HG03342 (cell line): ENCODE measurements around the gene TARDBP.
"Not testable (repeated sequence)": the region's sequence is repeated elsewhere in the genome, so short reads cannot be mapped to it uniquely, and the experiment has no call there.

Source experiments
- ATAC-seq: cut with Tn5 transposase; IDR thresholded peaks from one replicate; pipeline ENCODE4 v1.9.1; 2021; ENCODE audit warnings: mild to moderate bottlenecking, moderate library complexity; ENCODE audit not compliant: unreplicated experiment

TARDBP gene

DNA sequence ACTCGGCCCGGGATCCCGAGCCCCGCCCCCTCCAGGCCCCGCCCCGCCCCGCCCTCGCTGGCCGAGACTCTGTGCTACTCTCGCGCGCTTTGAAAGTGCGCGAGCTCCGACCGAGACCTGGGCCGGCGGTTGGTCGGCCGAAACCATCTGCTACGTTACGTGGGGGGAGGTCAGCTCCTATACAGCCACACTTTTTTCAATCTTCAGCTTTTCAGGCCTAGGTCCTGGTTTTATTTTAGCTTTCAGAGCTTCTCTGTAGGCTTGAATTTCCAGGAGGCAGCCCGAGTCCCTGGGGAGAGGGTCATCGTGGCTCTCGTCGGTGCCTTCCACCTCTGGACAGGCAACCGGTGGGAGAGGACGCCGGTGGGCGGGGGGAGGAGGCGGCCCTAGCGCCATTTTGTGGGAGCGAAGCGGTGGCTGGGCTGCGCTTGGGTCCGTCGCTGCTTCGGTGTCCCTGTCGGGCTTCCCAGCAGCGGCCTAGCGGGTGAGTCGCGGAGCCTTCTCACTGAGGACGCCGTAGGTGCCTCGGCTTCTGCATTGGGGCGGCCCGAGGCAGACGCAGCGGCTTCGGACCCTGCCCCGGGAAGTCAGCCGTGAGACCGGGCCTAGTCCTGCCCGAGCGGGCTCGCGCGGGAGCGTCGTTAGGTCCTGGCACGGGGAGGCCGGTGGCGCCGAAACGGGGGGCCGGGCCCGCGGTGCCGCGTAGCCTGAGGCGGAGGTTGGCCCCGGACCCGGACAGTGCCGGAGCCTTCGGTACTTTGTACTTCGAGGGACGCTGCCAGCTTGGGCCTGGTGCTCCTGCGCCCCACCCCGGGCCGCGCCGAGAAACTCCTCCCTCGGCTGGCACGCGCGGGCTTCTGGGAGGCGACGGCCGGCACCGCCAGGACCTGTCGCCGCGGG, at the start of gene TARDBP:
Gene TARDBP (plus strand): TSS at position 395 of the 900 bp plus-strand sequence. CDS start 1,074 bp downstream, outside the sequence.
- peak; percentile 76 for ATAC-seq

DNA sequence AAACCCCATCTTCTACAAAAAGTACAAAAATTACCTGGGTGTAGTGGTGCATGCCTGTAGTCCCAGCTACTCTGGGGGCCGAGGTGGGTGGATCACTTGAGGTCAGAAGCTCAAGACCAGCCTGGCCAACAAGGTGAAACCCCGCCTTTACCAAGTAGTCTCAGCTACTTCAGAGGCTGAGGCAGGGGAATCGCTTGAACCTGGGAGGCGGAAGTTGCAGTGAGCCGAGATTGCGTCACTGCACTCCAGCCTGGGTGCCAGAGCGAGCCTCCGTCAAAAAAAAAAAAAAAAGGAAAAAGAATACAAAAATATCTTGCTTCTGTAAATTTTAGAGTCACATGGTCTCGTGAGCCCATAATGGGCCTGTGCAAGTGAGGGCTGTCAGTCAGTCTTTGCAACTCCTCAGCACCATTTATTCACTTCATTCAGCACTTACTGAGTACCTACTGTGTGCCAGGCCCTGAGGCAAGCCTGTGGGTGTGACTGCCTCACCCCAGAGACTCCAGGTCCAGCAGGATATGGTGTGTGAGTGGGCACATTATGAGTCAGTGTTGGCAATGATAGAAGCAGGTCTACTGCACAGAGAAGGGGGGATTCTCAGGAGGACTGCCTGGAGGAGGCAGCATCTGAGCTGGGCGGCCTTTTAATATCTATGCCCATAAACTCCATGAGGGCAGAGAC, 46.8 kb upstream of the TARDBP start:
- no peak for ATAC-seq

DNA sequence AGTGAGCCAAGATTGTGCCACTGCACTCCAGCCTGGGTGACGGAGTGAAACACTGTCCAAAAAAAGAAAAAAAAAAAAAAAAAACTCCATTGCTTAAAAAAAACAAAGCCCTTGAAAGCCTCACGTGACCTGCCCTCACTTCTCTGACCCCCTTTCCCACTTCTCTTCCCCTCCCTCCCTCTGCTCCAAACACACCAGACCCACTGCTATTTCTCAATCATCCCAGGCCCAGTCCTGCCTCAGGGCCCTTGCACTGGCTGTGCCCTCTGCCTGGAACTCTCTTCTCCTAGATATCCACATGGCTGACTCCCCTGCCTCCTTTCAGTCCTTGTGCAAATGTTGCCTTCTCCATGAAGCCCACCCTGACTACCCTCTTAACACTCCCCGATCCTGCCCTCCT, 45.4 kb upstream of the TARDBP start:
- no peak for ATAC-seq

DNA sequence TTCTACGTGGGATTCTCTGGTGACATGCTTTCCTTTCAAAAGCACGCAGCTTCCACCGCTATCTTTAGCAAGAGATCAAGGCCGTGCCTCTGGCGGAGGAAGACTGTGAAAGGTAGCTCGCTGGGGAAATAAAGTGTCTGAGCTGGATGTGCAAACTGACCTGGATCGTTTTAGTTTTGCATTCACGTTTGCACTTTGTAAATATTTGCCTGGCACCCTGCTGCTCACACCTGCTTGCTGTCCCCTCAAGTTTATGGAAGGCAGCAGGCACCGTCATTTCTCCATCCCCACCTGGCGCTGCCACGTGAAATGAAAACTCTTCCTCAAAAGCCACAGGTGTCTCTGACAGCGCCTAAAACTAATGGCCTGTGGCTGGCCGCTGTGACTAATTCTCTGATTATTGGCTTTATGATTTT, 44.0 kb upstream of the TARDBP start:
- no peak for ATAC-seq

DNA sequence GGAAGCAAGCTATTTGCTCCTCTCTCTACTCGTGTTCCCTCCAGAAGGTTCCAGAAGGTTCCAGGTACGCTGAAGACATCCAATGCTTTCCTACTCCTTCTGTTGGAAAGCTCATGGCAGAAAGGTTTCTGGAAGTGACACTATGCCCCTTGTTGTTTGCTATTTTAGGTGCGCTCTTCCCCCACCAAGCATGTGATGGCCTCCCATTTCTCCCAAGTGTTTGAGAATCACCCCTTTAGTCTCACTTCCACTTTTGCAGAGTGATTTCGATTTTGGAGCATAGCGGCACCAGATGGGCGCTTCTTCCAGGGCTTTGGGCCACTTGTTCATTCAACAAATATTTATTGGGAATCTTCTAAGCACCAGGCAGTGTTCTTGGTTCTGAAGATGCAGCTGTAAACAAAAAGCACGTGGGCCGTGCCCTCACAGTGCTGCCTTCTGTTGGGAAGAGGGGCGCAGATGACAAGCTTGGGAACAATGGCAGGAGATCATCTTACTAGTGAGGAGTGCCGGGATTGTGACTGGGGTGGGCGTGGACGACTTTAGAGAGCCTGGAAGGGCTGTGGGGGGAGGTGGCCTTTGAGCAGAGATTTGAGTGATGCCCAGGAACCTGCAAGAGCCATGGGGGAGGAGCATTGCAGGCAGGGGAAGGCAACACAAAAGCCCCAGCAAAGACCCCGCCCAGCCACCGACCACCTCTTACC, 43.0 kb upstream of the TARDBP start:
- no peak for ATAC-seq

DNA sequence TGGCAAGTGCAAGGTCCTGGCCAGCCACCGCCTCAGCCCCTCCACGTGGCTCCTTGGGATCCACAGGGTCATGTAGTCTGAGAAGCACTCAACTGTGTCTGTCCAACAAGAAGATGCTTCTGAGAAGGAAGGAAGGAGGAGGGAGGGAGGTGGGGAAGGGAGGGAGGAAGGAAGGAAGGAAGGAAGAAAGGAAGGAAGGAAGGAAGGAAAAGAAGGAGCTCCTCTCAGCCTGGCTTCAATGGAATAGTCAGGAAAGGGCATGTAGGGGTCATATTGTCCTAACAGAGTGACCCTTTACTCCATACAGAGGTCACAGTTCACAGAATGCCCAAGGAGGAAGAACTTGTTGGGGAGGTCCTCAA, 42.5 kb upstream of the TARDBP start:
- ATAC-seq, result no peak

DNA sequence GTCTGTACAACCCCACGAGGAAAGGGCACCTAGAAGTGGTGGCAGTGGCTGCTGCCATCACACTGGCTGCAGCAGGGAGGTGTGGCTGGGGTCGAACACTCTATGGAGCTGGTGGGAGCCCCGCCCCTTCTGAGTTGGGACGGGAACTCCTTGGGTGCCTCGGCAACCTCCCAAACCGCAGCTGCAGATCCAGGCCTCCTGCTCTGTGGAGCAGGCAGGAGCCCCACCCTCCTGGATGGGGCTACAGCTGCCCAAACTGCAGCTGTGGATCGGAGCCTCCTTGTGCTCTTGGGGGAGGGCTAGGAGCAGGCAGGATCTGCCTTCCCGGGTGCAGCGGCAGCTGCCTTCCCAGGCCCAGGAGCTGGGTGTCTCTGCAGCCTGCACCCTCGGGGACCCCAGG, 38.9 kb upstream of the TARDBP start:
- ATAC-seq, result no peak

DNA sequence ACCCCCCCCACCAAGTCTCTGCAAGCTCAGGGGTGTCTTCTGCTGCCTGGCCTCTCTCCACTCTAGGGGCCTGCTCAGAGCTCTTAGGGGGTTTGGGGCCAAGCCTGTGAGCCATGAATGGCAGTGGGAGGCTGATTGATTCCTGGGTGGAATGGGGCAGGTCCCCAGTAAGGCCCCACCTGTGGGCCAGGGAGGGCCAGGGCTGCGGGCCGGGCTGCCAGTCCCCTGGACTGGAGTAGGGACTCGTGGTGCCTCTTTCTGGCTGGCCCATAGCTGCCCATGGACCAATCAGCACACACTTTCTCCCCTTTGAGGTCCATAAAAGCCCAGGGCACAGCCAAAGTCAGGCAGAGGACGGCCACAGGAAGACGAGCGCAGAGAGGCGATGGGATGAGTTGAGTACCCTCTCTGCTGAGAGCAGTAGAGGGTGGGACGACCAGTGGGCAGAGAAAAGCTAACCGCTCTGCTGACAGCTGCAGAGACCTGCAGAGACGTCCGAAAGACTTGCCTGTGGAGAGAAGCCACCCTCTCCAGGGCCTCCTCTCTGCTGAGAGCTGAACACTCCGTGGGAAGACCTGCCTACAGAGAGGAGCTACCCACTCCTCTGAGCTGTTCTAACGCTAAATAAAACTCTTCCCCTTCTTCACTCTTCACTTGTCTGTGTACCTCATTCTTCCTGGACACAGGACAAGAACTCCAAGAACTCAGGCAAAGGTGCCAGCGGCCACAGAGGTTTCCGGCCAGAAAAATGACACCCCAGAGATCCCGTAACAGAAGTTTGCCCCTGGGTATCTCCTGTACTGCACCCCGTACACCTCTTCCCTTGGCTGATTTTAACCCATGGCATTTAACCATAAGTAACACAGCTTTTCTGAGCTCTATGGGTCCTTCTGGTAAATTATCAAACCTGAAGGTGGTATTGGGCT, 38.2 kb upstream of the TARDBP start:
- no peak for ATAC-seq

DNA sequence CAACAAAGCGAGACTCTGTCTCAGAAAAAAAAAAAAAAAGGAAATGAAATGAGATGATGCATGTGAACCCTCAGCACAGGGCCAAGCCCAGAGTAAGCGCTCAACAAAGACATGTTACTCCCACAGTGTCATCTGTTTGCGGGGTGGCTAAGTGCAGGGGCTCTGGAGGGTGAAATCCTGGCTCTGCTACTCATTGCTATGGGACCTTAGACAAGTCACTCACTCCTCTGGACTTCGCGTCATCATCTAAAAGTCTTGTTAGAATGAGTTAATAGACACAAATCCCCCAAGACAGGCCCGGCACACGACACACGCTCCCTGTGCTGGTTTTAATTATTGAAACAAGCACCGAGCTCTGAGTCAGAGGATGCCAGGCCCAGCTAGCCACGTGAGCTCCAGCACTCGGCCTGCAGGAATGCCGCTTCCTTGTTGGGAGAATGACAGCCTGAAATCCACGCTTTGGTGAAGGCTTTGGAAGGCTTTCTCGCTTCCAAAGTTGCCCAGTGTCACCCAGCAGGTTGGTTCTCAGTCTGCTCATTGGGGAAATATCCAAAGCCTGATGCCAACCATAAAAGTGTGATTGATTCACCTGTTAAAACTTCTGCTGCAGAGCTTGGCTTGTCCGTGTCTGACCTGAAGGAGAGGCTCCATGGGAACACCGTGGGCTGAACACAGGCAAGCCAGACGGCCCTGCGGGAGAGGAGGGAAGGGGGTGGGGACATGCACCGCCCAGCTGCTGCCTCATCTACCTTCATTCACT, 36.7 kb upstream of the TARDBP start:
- ATAC-seq, result no peak

DNA sequence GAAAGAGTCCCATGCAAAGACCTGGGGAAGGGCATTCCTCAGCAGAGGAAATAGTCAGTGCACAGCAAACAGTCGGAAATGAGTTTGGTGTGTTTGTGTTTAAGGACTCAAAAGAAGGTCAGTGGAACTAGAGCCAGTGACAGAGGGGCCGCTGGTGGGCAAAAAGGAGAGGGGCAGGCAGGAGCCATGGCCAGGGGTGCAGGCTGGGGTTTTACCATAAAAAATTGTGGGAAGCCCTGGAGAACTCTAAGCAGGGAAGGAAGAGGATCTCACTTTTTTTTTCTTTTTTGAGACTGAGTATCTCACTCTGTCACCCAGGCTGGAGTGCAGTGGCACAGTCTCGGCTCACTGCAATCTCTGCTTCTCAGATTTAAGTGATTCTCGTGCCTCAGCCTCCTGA, 33.7 kb upstream of the TARDBP start:
- ATAC-seq, result no peak

DNA sequence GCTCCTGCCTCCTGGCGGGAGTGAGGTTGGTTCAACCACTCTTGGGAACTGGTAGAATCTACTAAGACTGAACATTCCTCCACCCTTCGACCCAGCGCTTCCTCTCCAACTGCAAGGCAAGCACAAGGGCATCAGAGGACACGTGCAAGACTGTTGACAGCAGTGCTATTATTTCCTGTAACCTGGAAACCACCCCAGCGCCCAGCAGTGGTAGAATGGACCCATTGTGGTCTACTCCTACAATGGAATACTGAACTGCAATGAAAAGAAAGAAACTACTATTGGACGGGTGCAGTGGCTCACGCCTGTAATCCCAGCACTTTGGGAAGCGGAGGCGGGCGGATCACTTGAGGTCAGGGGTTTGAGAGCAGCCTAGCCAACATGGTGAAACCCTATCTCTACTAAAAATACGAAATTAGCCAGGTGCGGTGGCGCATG, 33.0 kb upstream of the TARDBP start:
- ATAC-seq, result no peak

DNA sequence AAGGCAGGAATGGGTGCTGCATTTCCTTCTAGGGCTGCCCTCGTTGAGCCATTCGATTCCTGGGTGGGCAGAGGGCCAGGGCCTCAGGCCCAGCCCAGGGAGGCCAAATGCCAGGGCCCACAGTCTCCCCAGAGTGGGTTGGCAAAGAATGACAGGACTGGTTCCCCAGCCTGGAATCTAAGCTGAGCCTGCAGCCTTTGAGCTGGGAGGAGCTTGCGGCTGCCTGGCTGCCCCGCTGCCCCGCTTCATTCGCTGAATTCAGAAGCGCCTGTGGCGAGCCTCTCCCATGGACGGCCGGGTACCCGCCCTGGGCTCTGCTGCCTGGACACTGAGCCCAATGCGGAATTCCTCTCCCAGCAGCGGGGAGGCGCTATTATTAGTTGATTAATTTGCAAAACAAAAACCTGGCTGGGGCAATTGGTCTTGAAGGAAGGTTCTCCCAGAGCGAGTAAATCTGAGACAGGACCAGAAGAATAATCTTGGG, 32.3 kb upstream of the TARDBP start:
- ATAC-seq, result no peak

DNA sequence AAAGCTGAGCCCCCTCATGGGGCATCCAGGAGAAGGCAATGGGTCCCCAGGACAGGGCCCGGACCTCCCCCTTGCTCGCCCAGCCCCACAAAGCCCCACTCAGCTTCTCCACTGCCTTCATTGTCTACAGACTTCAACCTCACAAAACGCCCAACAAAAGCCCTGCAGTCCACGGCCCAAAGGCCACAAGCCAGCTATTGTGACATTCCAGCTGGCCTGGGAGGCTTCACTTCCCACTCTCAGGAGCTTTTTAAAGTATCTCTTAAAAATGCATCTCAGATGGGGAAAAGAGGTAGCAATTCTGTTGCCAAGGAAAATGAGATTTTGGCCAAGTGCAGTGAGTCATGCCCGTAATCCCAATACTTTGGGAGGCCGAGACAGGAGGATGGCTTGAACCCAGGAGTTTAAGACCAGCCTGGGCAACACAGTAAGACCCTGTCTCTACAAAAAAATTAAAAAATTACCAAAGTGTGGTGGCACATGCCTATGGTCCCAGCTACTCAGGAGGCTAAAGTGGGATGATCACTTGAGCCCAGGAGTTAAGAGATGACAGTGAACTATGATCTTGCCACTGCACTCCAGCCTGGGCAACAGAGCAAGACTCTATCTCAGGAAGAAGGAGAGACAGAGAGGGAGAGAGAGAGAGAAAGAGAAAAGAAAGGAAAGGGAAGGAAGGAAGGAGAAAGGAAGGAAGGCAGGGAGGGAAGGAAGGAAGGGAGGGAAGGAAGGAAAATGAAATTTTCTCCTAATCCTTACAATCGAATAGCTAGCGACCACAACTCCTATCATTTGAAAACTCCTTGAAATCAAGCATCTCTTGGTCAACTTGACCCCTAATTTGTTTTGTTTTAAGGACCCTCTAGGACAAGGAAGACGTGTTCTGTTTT, 31.4 kb upstream of the TARDBP start:
- no peak for ATAC-seq

DNA sequence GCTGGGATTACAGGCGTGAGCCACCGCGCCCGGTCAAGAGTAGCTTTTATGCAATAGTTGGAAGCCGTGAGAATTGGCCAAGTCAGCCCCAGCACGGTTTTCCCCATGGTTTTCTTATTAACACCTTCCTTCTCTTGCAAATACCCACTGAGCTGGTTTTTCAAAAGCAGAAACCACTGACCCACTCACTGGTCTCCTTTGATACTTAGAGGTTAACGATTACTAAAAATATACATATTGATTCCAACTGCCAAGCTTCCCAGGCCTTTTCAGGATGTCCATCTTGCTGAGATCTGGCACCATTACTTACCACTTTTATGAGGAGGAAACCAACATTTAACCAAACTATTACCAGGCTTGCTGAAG, 25.9 kb upstream of the TARDBP start:
- peak; percentile 20 for ATAC-seq

DNA sequence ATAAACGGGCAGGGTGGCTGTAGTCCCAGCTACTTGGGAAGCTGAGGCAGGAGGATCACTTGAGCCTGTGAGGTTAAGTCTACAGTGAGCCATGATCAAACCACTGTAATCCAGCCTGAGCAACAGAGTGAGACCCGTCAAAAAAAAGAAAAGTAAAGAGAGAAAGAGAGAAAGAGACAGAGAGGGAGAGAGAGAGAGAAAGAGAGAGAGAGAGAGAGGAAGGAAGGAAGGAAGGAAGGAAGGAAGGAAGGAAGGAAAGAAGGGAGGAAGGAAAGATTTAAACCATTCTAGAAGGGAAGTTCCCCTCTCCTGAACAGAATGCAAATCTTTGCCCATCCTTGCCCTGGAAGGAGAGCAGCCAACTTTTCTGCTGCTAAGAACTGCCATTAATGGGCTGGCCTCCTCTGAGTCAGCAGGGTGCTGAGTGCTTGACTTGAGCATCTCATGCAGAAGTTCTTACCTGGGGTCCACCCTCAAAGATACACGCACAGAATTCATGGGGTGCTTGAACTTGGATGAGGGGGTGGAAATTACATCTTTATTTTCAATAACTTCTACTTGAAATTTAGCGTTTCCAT, 24.5 kb upstream of the TARDBP start:
- no peak for ATAC-seq

DNA sequence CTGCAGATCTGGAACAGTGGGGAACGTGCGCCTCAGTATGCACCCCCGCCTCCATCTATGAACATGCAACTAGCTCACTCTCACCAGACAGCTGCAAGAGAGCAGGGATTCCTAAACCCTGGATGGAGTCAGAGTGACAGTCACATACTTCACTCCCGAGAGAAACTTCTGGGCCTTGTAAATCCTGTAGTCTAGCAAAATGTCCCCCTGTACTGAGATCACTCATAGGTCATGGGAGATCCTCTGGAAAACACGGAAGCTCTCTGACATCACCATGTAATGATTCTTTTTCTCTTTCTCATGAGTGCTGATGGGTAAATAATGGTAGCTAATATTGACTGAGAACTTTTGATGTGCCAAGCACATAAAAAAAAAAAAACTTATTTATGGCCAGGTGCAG, 23.4 kb upstream of the TARDBP start:
- ATAC-seq, result no peak

DNA sequence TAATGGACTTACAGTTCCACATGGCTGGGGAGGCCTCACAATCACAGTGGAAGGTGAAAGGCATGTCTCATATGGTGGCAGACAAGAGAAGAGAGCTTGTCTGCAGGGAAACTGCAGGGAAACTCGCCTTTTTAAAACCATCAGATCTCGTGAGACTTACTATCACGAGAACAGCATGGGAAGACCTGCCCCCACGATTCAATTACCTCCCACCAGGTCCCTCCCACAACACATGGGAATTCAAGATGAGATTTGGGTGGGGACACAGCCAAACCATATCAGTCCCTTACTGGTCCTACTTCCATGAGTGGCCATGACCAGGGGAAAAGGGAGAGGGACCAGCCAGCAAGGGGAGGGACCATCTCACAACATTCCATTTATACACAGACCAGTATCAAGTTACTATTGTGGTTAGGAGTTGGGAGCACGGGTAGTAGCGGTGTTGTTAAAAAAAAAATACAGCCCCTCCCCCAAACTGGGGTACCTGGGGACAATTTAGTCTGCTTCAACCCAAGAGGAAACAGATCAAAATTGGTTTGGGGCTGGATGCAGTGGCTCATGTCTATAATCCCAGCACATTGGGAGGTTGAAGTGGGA, 22.4 kb upstream of the TARDBP start:
- not testable (repeated sequence) for ATAC-seq

DNA sequence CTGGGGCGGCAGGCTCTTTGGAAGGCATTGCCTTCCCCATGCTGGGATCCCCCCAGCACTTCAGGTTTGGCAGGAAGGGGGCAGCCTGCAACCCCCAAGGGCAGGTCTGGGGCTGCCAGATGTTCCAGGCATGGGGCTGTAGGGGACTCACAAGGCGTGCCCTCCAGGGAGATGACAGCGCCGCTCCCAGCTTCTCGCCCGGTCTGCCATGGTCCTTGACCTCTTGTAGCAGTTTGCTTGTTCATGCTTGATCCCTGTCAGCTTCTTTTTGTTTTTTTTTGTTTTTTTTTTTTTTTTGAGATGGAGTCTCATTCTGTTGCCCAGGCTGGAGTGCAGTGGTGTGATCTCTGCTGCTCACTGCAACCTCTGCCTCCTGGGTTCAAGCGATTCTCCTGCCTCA, 21.6 kb upstream of the TARDBP start:
- ATAC-seq, result no peak
